ENCODE measurements around the gene FIG4.
"Not testable (repeated sequence)": the region's sequence is repeated elsewhere in the genome, so short reads cannot be mapped to it uniquely, and the experiment has no call there.

GRCh38 chr6:109744779-109745178 is 53.7 kb downstream of the FIG4 start:
- not testable (repeated sequence) for TF ChIP-seq CTCF (IDR thresholded peaks at IDR 0.05; ENCODE audit: poor library complexity, severe bottlenecking); EZH2 (IDR thresholded peaks at IDR 0.05; ENCODE audit: borderline replicate concordance, insufficient read depth, low read length, poor library complexity, severe bottlenecking); RAD21 (conservative IDR thresholded peaks at IDR 0.05)
